Effector memory CD4-positive, alpha-beta T cell (primary cell): Measurements from ENCODE around the gene ITGBL1.

Experiments used
- DNase-seq, 3 donors: peaks; one replicate each; pipeline ENCODE4 v3.0.0-alpha.2; 2020
- H3K27ac ChIP-seq: 2 replicates; pipeline ENCODE4 v1.7.0; 2013; ENCODE audit warnings: mild to moderate bottlenecking, low read length, moderate library complexity; ENCODE audit not compliant: insufficient read depth, poor library complexity, severe bottlenecking
- H3K27me3 ChIP-seq: replicated peaks from 2 replicates; pipeline ENCODE4 v1.7.0; 2013; ENCODE audit warnings: mild to moderate bottlenecking, low read length; ENCODE audit not compliant: insufficient read depth, control insufficient read depth, poor library complexity, severe bottlenecking
- H3K36me3 ChIP-seq: 2 replicates; pipeline ENCODE4 v1.7.0; 2013; ENCODE audit warnings: mild to moderate bottlenecking, low read length, moderate library complexity; ENCODE audit not compliant: control insufficient read depth, insufficient read depth
- H3K4me1 ChIP-seq: 2 replicates; pipeline ENCODE4 v1.7.0; 2013; ENCODE audit warnings: low read length, mild to moderate bottlenecking; ENCODE audit not compliant: control insufficient read depth, insufficient read depth, poor library complexity, severe bottlenecking
- H3K4me3 ChIP-seq: 2 replicates; pipeline ENCODE4 v1.7.0; 2013; ENCODE audit warnings: low read length, low read depth, mild to moderate bottlenecking; ENCODE audit not compliant: insufficient read depth, poor library complexity, severe bottlenecking
- H3K9me3 ChIP-seq: 2 replicates; pipeline ENCODE4 v1.7.0; 2013; ENCODE audit warnings: mild to moderate bottlenecking, low read length, moderate library complexity; ENCODE audit not compliant: control insufficient read depth

ITGBL1 gene

DNA sequence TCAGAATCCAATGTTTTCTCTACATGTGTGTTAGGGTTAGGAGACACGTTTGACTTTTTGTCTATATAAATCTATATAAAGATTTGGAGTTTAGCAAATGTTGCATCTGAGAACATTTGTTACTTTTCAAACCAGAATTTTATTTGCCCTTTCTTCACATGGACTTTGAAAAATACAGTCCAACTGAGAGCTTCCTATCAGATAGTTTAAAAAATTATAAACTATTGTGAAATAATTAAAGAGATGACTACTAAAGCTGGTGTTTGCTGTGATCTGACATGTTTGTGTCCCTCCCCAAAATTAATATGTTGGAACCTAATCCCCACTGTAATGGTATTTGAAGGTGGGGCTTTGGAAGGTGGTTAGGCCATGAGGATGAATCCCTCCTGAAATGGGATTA lies 297.1 kb downstream of the ITGBL1 start:
- no peak for DNase-seq
- H3K27me3 ChIP-seq = no peaks in the 10 kb centered on the region
- no peaks in the 10 kb centered on the region for H3K9me3 ChIP-seq
- no peak overlapping the region for H3K27ac ChIP-seq
- no peaks in the 10 kb centered on the region for H3K4me1 ChIP-seq
- H3K36me3 ChIP-seq = no peaks in the 10 kb centered on the region
- no peak overlapping the region for H3K4me3 ChIP-seq

DNA sequence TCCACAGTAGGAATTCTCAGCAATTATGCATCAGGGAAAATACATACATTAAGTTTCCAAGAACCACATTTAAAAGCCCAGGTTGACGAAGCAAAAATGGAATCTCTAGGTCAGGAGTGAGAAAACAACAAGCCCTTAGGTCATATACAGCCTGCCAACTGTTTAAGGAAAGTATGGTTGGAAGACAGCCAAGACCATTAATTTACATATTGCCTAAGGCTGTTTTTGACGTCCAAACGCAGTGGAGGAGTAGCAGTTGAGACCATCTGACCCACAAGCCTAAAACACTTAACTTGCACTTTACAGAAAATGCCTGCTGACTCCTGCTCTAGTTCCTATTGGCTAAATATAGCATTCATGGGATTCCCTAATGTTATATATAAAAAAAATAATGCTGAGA lies 299.0 kb downstream of the ITGBL1 start:
- Histone ChIP-seq H3K36me3 (no peaks in the 10 kb centered on the region), H3K27me3 (no peaks in the 10 kb centered on the region), H3K4me3 (no peak overlapping the region), H3K27ac (no peak overlapping the region), H3K9me3 (no peaks in the 10 kb centered on the region), H3K4me1 (no peaks in the 10 kb centered on the region)
- DNase-seq = no peak

DNA sequence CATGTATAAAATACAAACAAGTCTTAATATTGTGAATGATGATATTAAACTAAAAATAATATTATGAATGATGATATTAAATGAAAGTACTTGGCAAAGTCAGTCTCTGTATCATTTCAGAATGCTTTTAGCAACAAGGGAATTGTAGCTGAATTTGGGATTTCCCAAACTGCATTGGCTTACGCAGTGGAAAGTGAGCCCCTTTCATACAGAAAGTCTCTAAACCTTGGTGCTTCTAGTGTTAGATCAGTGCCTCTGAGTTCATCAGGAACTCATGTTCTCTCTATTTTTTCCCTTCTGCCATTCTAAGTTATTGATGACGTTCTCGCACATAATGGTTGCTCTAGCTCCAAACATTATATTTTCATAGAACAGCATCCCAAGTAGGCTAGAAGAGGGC lies 300.0 kb downstream of the ITGBL1 start:
- H3K27me3 ChIP-seq = no peaks in the 10 kb centered on the region
- H3K4me3 ChIP-seq = no peak overlapping the region

GRCh38 chr13:101755228-101755887 lies 302.9 kb downstream of the ITGBL1 start:
- H3K4me3 ChIP-seq = no peak overlapping the region
- no peaks in the 10 kb centered on the region for H3K9me3 ChIP-seq
- H3K4me1 ChIP-seq = no peaks in the 10 kb centered on the region
- no peaks in the 10 kb centered on the region for H3K27me3 ChIP-seq
- no peak overlapping the region for H3K27ac ChIP-seq
- DNase-seq = no peak
- no peaks in the 10 kb centered on the region for H3K36me3 ChIP-seq

More for the DNA sequence above, 300.0 kb downstream of the ITGBL1 start:
- Histone ChIP-seq H3K27ac (no peak overlapping the region), H3K36me3 (no peaks in the 10 kb centered on the region), H3K4me1 (no peaks in the 10 kb centered on the region), H3K9me3 (no peaks in the 10 kb centered on the region)
- DNase-seq = no peak

- Histone ChIP-seq H3K27me3 (no peaks in the 10 kb centered on the region), H3K27ac (no peak overlapping the region), H3K9me3 (no peaks in the 10 kb centered on the region), H3K4me1 (no peaks in the 10 kb centered on the region), H3K4me3 (no peak overlapping the region), H3K36me3 (no peaks in the 10 kb centered on the region)
- DNase-seq = no peak
Observed at GRCh38 chr13:101757446-101758039, 305.1 kb downstream of the ITGBL1 start.

DNA sequence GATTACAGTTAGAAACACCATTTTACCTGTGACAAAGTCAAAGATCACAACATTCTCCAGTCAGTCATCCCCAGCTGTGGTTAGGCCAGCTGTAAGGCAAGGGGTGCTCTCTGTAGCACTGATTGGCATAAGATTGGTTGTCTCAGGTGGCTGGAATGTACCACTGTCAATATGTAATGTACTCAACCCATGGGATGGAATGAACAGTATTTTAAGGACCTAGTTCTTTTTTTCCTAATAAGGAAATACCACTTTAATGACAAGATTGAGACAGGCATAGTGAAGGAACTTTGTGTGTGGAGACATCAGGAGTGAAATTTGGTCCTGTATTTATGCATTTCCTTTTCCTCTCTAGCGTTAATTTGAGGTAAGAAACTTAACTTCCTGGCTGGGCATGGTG lies 310.7 kb downstream of the ITGBL1 start:
- H3K4me1 ChIP-seq = no peaks in the 10 kb centered on the region
- no peaks in the 10 kb centered on the region for H3K9me3 ChIP-seq
- no peak for DNase-seq
- no peak overlapping the region for H3K27ac ChIP-seq
- no peak overlapping the region for H3K4me3 ChIP-seq
- no peaks in the 10 kb centered on the region for H3K36me3 ChIP-seq
- no peaks in the 10 kb centered on the region for H3K27me3 ChIP-seq
